Loucy (cell line): ENCODE measurements around the gene FGF14.
"Not testable (repeated sequence)": the region's sequence is repeated elsewhere in the genome, so short reads cannot be mapped to it uniquely, and the experiment has no call there.

Experiments
- H2AFZ ChIP-seq: fragments of 200-600 bp; sonication (generic); 2 replicates; pipeline ENCODE4 v1.6.0; 2016; ENCODE audit warnings: antibody characterized with exemption, mild to moderate bottlenecking, low read length, moderate library complexity
- H3F3A ChIP-seq: fragments of 200-600 bp; 2 replicates; pipeline ENCODE4 v1.6.0; 2016; ENCODE audit warnings: antibody characterized with exemption, low read depth, mild to moderate bottlenecking
- H3K27me3 ChIP-seq: fragments of 200-600 bp; sonication (generic); 2 replicates; pipeline ENCODE4 v1.6.1; 2014; ENCODE audit warnings: low read length, mild to moderate bottlenecking; ENCODE audit not compliant: insufficient read depth, poor library complexity, severe bottlenecking
- H3K36me3 ChIP-seq: fragments of 200-600 bp; sonication (generic); 2 replicates; pipeline ENCODE4 v1.6.1; 2016; ENCODE audit warnings: low read length; ENCODE audit not compliant: insufficient read depth
- H3K4me1 ChIP-seq: fragments of 200-600 bp; sonication (generic); 2 replicates; pipeline ENCODE4 v1.5.1; 2014; ENCODE audit warnings: low read length, mild to moderate bottlenecking; ENCODE audit not compliant: insufficient read depth, poor library complexity, severe bottlenecking
- H3K4me2 ChIP-seq: fragments of 200-600 bp; sonication (generic); 2 replicates; pipeline ENCODE4 v1.6.0; 2014; ENCODE audit warnings: antibody characterized with exemption, low read length, low read depth, mild to moderate bottlenecking; ENCODE audit not compliant: poor library complexity, severe bottlenecking
- H3K4me3 ChIP-seq: fragments of 200-600 bp; sonication (generic); 2 replicates; pipeline ENCODE4 v1.5.1; 2014; ENCODE audit warnings: low read length, mild to moderate bottlenecking, mixed read lengths; ENCODE audit not compliant: poor library complexity, severe bottlenecking
- H3K79me2 ChIP-seq: fragments of 200-600 bp; sonication (generic); 2 replicates; pipeline ENCODE4 v1.6.1; 2014; ENCODE audit warnings: low read length; ENCODE audit not compliant: insufficient read depth
- H3K9ac ChIP-seq: fragments of 200-600 bp; sonication (generic); 2 replicates; pipeline ENCODE4 v1.6.0; 2014; ENCODE audit warnings: mild to moderate bottlenecking, low read depth, low read length, moderate library complexity; ENCODE audit not compliant: poor library complexity, severe bottlenecking
- H3K9me2 ChIP-seq: fragments of 200-600 bp; sonication (generic); replicated peaks from 2 replicates; pipeline ENCODE4 v1.6.1; 2016; ENCODE audit warnings: low read depth, low read length, mixed read lengths
- H3K9me3 ChIP-seq: fragments of 200-600 bp; sonication (generic); 2 replicates; pipeline ENCODE4 v1.6.1; 2014; ENCODE audit warnings: mild to moderate bottlenecking, antibody characterized with exemption, low read length, low read depth; ENCODE audit not compliant: insufficient read depth
- H4K20me1 ChIP-seq: fragments of 200-600 bp; sonication (generic); 2 replicates; pipeline ENCODE4 v1.6.0; 2014; ENCODE audit warnings: antibody characterized with exemption, low read length, mild to moderate bottlenecking; ENCODE audit not compliant: insufficient read depth, poor library complexity, severe bottlenecking
- CTCF ChIP-seq: fragments of 200-600 bp; sonication (generic); conservative IDR thresholded peaks from 2 replicates; pipeline ENCODE4 v1.5.1; 2014; ENCODE audit warnings: mild to moderate bottlenecking, antibody characterized with exemption, low read length
- EZH2phosphoT487 ChIP-seq: fragments of 200-600 bp; IDR thresholded peaks from 2 replicates; pipeline ENCODE4 v1.6.1; 2018; ENCODE audit warnings: antibody characterized with exemption, mild to moderate bottlenecking, moderate library complexity, borderline replicate concordance

The FGF14 gene

GRCh38 chr13:102017248-102017647 is 384.6 kb downstream of the FGF14 start:
- H3F3A ChIP-seq, result no peaks in the 10 kb centered on the region
- TF ChIP-seq CTCF, result no peak
- TF ChIP-seq EZH2phosphoT487, result no peak
- no peaks in the 10 kb centered on the region for H3K36me3 ChIP-seq
- no peaks in the 10 kb centered on the region for H3K9me3 ChIP-seq
- no peak overlapping the region for H2AFZ ChIP-seq
- no peak overlapping the region for H3K4me2 ChIP-seq
- no peaks in the 10 kb centered on the region for H4K20me1 ChIP-seq
- no peaks in the 10 kb centered on the region for H3K9me2 ChIP-seq
- no peaks in the 10 kb centered on the region for H3K27me3 ChIP-seq
- H3K79me2 ChIP-seq, result no peaks in the 10 kb centered on the region
- H3K4me1 ChIP-seq, result no peaks in the 10 kb centered on the region
- no peak overlapping the region for H3K9ac ChIP-seq
- no peak overlapping the region for H3K4me3 ChIP-seq

- Histone ChIP-seq H3K9ac (no peak overlapping the region), H4K20me1 (no peaks in the 10 kb centered on the region), H3K4me1 (no peaks in the 10 kb centered on the region), H3K4me2 (no peak overlapping the region), H3K9me3 (no peaks in the 10 kb centered on the region), H3K4me3 (no peak overlapping the region), H3K27me3 (no peaks in the 10 kb centered on the region), H3K79me2 (no peaks in the 10 kb centered on the region), H3F3A (no peaks in the 10 kb centered on the region), H3K9me2 (no peaks in the 10 kb centered on the region), H2AFZ (no peak overlapping the region), H3K36me3 (no peaks in the 10 kb centered on the region; the same call in 1 of the 2 replicates)
- no peak for TF ChIP-seq EZH2phosphoT487
- no peak for TF ChIP-seq CTCF
These were observed 389.3 kb downstream of the FGF14 start for GRCh38 chr13:102012299-102013293.

GRCh38 chr13:102011455-102011854 is 390.4 kb downstream of the FGF14 start:
- not testable (repeated sequence) for H3K9me3 ChIP-seq, H3K4me1 ChIP-seq, H3K9ac ChIP-seq, H3K4me2 ChIP-seq, H3K79me2 ChIP-seq, H3K4me3 ChIP-seq, H2AFZ ChIP-seq, H3K36me3 ChIP-seq, H3F3A ChIP-seq, H3K27me3 ChIP-seq, H3K9me2 ChIP-seq, H4K20me1 ChIP-seq
